Activated CD4-positive, alpha-beta T cell treated with anti-CD3 and anti-CD28 coated beads, Interleukin-10, Interleukin-2, amounts not matched to agents 100 ng/mL and 50 ng/mL, durations not matched to agents 16 hours and 8 hours (primary cell): ENCODE measurements around the gene NUP58.
A peak's percentile ranks its signal among the peaks of the same experiment; 100 is the strongest.
"Not testable (repeated sequence)": the region's sequence is repeated elsewhere in the genome, so short reads cannot be mapped to it uniquely, and the experiment has no call there.

Experiments
- DNase-seq: peaks from one replicate; pipeline ENCODE4 v3.0.0-alpha.2; 2020

NUP58 gene

DNA sequence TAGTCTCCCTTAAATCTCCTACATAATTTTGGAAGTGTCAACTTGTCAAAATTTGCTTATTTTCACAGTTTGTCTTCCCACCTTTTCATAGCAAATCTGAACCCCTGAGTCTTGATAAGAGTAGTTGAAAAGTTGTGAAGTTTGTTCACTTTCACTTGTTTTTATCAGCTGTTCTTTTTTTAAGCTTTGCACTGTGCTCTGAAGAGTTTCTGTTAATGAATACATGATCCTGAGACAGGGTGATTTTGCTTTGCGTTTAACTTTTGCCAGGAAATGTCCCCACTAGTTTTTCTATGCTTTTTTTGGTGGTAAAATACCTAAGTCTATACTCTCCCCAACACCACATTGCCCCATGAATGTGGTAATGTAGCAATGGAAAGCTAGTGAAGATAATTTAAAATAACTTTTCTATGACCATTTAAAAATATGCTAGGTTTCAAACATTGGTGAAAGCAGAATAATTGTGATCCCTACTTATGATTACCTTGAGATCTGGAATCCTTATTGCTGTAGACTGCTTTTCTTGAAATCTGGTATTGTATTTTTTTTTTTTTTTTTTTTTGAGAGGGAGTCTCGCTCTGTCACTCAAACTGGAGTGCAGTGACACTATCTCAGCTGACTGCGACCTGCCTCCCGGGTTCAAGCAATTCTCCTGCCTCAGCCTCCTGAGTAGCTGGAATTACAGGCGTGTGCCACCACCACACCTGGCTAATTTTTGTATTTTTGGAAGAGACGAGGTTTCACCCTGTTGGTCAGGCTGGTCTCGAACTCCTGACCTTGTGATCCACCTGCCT is 5.4 kb downstream of the NUP58 start:
- DNase-seq: no peak

DNA sequence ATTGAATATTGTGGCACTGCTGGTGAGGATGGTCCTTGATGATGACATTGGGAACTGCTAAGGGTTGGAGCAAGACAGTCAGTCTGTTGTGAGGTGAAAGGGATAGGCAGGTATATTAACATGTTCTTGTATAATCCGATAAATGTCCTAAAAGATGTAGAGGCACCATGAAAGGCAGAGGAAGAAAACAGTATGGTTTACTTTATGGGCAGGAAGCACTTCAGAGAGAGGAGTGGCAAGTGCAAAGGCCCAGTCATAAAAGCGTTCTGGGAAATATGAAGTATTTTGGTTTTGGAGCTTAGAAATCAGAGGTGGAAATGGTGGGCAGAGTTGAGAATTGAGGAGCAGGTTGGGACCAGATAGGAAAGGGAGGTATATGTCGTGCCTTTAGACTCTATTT is 9.5 kb downstream of the NUP58 start:
- no peak for DNase-seq

DNA sequence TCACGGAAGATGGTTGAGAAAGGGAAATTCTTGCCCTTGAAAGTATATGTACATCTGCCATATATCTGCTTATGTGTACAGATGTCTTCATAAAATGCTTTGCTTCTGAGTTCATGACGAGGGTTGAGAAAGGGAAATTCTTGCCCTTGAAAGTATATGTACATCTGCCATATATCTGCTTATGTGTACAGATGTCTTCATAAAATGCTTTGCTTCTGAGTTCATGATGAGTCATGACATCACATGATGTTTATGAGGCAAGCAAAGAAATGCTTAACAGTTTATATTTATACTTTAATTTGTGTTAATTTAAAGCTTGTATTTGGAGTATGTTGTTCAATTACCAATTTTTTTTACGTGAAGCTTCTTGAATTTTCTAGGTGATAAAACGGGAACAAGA is 17.5 kb downstream of the NUP58 start:
- DNase-seq: not testable (repeated sequence)

DNA sequence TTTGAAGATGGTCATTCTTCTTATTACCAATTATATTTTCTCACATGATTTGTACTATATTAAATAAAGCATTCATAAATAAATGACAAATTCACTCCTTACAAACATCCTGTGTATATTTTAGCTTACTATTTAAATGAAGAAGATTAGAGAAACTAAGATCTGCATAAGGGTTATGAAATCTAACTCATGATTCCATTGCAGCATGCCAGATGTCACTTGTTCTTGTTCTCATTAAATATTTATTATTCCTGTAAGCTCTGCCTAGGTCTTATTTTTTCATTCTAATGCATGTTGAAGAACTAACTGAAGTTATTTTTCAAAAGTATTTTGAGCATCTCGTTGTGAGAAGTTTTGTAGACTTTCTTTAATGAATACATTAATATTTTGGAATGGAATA is 18.3 kb downstream of the NUP58 start:
- no peak for DNase-seq

DNA sequence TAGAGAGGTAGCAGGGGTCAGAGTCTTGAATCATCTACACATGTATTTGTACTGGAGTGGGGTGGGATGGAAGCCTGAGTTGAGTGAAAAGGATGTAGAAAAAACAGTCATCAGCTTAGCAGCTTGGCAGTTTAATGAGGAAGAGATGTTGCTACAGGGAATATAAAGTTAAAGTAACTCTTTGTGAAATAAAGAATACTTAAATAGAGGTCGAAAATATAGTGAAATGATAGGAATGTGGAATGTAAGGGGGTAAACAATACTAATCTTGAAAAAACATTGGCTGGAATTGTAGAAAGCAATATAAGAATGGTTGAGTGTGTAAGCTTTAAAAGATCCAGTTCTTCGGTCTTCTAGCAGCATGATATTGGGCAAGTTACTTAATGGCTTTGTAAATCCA is 22.7 kb downstream of the NUP58 start:
- DNase-seq: no peak

DNA sequence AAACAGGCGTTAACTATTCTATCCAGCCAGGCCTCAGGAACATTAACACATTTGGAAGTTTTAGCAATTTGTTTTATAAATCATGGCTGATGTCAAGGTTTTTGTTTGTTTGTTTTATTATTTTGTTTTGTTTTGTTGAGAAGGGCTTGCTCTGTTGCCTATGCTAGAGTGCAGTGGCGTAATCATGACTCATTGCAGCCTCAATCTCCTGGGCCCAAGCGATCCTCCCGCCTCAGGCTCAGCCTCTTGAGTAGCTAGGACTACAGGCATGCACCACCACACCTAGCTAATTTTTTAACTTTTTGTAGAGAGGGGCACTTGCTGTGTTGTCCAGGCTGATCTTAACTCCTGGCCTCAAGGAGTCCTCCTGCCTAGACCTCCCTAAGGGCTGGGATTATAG is 28.3 kb downstream of the NUP58 start:
- no peak for DNase-seq

DNA sequence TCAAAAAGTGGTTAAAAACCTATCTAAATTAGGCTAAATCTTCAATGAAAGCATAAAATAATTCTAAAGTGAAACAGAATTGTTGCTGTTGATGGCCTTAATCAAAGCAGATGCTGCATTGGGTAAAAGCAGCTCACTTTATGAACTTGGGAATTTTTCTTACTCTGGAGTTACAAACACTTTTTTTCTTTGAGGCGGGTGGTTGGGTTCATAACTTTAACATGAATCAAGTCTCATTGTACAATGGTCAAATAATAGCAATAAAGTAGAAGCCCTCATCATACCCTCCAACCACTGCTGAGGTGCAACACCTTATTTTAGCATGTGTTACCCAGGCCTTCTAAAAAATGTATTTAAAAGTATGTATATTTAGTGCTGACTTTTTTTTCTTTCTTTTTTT is 29.1 kb downstream of the NUP58 start:
- DNase-seq: no peak

DNA sequence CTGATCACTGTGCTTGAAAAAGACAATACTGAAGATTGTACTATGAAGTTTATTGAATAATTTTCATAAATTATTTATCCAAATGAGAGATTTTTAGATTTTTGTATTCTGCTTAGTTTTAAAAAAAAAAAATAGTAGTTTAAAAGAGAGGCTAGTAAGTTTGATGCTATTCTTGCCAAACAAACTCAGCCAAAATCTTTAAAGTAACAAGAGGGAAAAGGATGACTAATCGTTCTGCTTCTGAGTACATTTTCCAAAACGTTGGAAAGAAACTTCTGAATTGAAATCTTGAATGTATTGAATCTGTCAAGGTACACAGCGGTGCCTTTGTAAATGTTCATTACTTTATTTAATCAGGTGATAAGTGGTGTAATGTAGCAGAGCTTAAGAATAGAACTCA is 34.4 kb downstream of the NUP58 start:
- DNase-seq: no peak

DNA sequence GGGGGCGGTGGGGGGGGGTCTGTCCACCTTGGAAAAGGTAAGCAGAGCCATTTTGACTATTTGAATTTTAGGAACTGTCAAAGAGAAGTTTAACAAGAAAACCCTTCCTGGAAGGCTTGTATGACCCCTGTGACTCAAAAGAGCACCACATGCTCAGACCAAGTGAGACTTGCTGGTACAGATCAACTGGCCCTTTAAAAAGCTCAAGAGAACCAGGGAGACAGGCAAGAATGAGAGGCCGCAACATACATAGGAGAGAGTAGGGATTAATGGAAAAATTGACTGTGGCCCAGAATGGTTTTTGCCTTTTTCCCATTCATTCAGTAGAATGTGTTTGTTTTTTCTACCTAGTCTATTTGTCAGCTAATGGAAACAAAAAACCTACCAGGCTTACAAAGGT is 44.2 kb downstream of the NUP58 start:
- no peak for DNase-seq

DNA sequence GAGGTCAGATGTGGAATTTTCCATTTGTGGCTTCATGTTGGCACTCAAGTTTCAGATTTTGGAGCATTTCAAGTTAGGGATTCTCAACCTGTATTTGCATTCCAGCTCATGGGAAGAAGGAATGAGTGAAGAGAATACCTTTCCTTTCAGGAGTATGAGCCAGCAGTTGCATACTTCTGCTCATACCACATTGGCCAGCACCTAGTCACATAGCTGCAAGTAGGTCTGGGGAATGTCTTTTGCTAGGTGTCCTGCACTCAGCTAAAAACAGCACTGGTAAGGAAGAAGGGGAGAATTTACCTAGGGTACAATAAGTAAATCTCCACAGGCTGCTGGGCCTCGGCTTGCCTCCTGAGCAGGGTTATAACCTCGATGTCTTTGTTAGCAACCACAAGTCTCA is 45.7 kb downstream of the NUP58 start:
- DNase-seq: no peak

DNA sequence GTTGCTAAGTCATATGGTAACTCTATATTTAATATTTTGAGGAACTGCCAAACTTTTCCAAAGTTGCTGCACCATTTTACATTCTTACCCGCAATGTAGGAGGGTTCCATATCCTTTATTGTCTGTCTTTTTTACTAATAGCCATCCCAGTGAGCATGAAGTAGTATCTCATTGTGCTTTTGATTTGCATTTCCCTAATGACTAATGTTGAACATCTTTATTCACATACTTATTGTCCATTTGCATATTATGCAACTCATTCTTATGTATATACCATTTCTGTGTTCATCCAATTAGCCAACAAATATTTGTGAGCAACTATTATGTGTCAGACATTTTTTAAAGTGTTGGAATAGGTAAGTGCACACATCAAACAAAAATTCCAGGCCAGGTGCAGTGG is 50.0 kb downstream of the NUP58 start:
- no peak for DNase-seq

DNA sequence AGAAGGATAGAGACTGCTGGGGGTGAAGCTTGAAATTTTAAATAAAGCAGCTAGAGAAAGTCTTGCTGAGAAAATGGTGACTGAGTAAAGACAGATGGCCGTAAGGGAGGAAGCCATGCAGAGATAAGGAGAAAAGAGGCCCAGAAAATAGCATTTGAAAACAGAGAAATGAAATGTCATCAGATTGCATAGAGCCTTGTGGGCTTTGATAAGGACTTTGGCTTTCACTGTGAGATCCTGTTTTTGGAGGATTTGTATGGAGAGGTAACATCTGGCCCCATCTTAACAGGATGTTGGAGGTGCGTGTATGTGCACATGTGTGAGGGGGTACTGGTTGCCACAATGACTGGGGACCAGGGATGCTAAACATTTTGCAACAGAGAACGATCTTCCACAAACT is 50.8 kb downstream of the NUP58 start:
- DNase-seq: no peak

DNA sequence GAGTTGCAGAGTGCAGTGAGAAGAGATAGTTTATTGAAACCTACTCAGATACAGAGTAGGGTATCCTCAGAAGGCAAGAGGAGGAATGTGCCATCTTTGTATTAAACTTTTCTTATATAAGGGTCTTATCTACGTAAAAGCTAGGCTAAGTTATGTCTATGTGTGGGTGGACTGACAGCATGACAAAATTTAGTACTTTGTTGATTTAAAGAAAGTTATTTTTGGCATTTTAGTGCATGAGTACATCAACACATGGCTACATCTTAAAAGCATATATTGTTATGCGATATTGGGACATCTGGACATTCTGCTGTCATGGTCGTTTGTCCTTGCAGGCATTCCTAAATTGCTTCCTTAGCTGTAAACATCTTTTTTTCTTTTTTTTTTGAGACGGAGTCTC is 51.4 kb downstream of the NUP58 start:
- DNase-seq: no peak

DNA sequence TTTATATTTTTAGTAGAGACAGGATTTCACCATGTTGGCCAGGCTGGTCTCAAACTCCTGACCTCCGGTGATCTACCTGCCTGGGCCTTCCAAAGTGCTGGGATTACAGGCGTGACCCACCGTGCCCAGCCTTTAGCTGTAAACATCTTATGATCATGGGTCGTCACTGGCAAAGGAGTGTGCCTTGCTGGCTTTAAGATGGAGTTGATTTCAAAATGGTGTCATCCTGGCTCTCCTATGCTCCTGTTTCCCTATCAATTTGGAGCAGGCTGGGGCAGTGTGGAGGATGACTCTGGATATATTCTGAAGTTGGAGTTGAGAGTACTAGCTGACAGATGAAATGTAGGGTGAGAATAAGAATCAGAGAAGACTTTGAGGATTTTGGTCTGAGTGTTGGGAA is 51.9 kb downstream of the NUP58 start:
- no peak for DNase-seq

DNA sequence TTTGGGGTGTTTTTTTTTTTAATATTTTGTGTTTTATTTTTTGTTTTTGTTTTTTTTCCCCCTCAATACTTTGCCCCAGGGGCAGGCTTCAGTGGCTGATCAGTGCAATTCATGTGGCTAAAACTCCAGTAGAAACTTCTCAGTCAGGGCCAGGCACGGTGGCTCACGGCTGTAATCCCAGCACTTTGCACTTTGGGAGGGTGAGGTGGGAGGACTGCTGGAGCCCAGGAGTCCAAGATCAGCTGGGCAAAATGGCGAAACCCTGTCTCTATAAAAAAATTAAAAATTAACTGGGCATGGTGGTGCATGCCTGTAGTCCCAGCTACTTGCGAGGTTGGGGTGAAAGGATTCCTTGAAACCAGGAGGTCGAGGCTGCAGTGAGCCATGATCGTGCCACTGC is 53.0 kb downstream of the NUP58 start:
- DNase-seq: no peak

DNA sequence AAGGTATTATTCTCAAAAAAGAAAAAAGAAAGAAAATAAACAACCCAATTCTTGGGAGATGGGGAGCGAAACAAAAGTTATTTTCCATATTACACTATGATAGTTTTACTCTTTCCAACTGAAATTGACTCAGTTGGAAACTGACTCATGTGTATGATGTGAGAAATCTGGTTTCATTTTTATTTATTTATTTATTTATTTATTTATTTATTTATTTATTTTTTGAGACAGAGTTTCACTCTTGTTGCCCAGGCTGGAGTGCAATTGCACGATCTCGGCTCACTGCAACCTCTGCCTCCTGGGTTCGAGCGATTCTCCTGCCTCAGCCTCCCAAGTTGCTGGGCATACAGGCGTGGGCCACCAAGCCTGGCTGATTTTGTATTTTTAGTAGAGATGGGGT is 59.0 kb downstream of the NUP58 start:
- not testable (repeated sequence) for DNase-seq

DNA sequence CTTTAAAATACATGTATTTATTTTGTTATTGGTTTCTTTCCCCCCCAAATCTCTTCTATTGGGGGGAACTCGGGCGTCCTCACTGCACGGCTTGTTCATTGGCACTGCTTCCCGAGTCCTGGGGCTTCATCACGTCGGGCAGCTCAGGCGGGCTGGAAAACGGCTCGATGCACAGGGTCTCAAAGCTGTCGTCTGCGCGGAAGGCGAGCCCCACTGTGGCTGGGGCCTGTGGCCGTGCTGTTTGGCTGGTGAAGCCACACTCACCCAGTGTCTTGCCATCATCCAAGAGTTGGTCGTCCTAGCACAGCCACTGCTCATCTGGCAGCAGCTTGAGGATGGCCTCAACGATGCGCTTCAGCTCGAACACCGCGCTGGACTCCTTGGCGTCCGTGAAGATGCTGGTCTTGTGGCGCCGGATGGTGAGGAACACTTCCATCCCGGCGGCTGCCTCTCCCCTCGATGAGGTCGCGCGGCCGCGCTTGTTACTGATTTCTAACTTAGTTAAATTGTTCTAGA is 64.4 kb downstream of the NUP58 start:
- no peak for DNase-seq

DNA sequence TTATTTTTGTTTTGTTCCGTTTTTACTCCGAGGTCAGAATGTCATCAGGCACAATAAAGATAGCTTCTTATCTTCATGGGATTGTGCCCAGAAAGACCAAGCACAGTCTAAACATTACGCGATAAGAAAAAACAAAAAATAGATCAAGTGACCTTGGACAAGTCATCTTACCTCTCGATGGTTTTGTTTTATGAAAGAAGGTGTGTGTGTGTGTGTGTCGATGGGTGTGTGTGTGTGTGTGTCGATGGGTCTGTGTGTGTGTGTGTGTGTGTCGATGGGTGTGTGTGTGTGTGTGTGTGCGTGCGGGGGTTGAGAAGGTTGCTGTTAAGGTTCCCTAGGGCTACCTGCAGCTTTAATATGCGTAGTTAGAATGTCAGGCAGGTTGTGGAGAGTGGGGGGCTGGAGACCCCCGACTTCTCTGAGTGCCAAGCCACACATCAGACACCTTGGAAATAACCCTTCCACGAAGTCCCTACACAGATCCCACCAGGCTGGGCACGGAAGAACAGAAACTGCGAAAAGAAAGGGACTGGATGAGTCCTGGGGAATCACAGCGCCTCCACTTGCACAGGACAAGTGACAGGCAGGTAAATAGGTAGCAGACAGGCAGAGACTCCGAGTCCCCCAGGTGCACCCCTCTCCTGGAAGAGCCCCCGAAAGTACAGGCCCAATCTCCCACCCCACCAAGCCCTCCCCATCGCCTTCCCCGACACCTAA is 69.9 kb downstream of the NUP58 start:
- no peak for DNase-seq

DNA sequence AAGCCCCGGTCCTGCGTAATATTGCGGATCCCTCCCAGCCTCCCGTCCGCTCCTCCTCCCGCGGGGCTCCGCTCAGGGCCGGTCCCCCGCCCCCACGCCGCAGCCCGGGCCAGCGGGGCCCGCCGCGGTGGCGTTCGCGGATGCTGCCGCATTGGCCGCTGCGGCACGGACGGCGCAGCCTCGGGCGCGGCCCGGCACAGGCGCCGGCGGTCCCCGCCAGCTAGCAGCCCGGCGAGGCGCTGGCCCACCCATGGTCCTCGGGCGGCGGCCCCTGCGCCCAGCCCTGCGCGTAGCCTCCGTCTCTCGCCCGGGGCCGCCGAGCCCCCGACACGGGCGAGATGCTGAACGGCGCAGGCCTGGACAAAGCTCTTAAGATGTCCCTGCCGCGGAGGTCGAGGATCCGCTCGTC is 70.5 kb downstream of the NUP58 start, which contains the start of gene ATP8A2:
Gene ATP8A2, plus strand, starts transcription at position 100 of the 409 bp plus-strand sequence. Its CDS starts 239 bp downstream, at position 339.
- no peak for DNase-seq

DNA sequence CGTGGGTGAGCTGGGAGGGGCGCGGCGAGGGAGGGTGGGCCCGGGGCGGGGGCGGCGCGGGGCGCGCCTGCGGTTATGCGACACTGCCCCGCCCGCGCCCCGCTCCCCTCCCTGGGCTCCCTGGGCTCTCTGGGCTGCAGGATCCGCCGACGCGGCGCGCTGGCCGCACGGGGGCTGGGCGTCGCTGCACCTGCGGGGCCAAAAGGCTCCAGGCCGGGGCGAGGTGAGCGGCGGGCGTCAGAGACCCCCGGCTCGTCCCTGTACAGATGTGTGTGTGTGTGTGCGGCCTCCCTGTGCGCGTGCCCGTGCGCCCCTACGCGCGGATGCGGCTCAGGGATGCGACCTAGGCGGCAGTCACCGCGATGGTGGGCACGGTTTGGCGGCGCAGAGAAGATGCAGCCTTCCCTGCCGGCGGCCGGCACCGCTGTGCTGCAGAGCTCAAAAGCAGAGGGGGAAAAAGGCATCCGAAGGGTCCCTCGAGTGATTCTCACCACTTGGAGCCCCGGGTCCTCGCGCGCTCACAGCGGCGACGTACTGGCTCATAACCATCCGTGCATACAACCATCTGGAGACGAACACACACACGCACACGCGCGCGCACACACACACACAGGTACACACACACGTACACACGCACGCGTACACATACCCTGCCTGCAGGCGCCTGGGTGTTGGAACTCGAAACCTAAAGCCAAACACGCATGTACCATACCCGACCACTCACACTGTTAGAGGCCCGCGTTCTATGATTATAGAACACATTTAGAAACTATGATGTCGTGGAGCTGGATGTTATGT is 71.1 kb downstream of the NUP58 start:
- no peak for DNase-seq

DNA sequence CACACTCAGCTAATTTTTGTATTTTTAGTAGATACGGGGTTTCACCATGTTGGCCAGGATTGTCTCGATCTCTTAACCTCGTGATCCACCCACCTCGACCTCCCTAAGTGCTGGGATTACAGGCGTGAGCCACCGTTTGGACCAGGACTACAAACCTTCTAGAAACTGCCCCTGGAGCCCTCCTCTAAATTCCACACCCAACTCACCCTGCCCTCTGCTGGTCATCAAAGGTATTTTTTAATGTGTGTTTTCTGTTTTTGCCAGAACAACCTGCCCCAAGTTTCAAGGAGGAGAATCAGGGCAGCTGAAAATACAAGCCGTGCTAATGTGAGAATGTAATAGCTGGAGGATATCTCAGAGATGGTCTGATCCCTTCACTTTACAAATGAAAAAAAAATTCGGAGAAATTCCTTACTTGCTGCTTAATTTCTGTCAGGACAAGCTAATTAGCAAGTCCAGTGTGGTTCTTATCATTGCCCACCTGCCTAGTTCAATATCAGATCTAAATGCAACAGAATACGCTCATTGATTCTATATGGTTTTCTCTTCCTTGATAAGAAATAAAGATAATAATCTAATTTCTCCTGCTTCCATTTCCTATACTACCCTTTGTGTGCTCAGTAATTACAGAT is 74.4 kb downstream of the NUP58 start:
- peak; percentile 62 for DNase-seq

DNA sequence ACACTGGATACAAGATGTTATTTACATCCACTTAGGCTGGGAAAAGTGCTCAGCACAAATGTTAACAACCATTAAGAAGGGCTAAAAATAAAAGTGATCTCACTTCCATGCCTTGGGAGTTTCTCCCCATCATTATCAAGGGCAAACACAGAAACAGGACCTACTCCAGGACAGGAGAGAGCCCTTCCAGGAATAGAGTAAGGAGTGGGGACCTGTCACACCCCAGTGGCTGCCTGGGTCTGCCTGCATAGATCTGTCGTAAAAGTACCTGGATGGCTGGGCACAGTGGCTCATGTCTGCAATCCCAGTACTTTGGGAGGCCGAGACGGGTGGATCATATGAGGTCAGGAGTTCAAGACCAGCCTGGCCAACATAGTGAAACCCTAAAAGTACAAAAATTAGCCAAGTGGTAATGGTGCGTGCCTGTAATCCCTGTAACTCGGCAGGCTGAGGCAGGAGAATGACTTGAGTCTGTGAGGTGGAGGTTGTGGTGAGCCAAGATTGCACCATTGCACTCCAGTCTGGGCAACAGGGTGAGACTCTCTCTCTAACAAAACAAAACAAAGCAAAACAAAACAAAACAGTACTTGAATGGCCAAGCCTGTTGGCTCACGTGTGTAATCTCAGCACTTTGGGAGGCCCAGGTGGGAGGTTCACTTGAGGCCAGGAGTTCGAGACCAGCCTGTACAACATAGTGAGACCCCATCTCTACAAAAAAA is 76.0 kb downstream of the NUP58 start:
- no peak for DNase-seq
